Measurements from ENCODE around the gene SLC28A3.

SLC28A3 gene

GRCh38 chr9:84296146-84296843 is 44.3 kb downstream of the SLC28A3 start:
- DNase-seq = no peak

- DNase-seq = no peak
Measured at GRCh38 chr9:84294241-84294950, 46.2 kb downstream of the SLC28A3 start.

GRCh38 chr9:84293001-84293798 is 47.4 kb downstream of the SLC28A3 start:
- DNase-seq = no peak

GRCh38 chr9:84285381-84285780 is 55.2 kb downstream of the SLC28A3 start:
- no peak for DNase-seq

GRCh38 chr9:84283946-84284345 is 56.6 kb downstream of the SLC28A3 start:
- no peak for DNase-seq

- DNase-seq = no peak
Measured at GRCh38 chr9:84278130-84278529, 62.4 kb downstream of the SLC28A3 start.

- no peak for DNase-seq
Measured at GRCh38 chr9:84277646-84278045, 62.9 kb downstream of the SLC28A3 start.

- DNase-seq = no peak
Measured at GRCh38 chr9:84276741-84277140, 63.8 kb downstream of the SLC28A3 start.

- no peak for DNase-seq
Measured at GRCh38 chr9:84271921-84272556, 68.5 kb downstream of the SLC28A3 start.

GRCh38 chr9:84271531-84271900 is 69.0 kb downstream of the SLC28A3 start:
- peak; percentile 45 for DNase-seq

- DNase-seq = no peak
Measured at GRCh38 chr9:84270847-84271530, 69.6 kb downstream of the SLC28A3 start.

- no peak for DNase-seq
Measured at GRCh38 chr9:84266087-84266561, 74.4 kb downstream of the SLC28A3 start.

GRCh38 chr9:84264307-84265029 is 76.1 kb downstream of the SLC28A3 start:
- no peak for DNase-seq

- DNase-seq = peak; percentile 60
Measured at GRCh38 chr9:84261070-84261746, 79.3 kb downstream of the SLC28A3 start.

GRCh38 chr9:84258371-84258770 is 82.2 kb downstream of the SLC28A3 start:
- DNase-seq = no peak

- no peak for DNase-seq
Measured at GRCh38 chr9:84255696-84256095, 84.9 kb downstream of the SLC28A3 start.

GRCh38 chr9:84254972-84255371 is 85.6 kb downstream of the SLC28A3 start:
- no peak for DNase-seq

GRCh38 chr9:84251921-84252320 is 88.6 kb downstream of the SLC28A3 start:
- no peak for DNase-seq

- no peak for DNase-seq
Measured at GRCh38 chr9:84241817-84242373, 98.7 kb downstream of the SLC28A3 start.

- no peak for DNase-seq
Measured at GRCh38 chr9:84239343-84239742, 101.2 kb downstream of the SLC28A3 start.
